AG04450 (cell line): Measurements from ENCODE around the gene HARS1. TPM values are rescaled to one million over a fixed set of nuclear protein-coding genes. Genes with fewer than 3 reads are reported as not detected.

Experiments
- CTCF ChIA-PET: fragments of 300-600, 350-600 bp; formaldehyde crosslinking; extraction: SDS; loops from one replicate; lab custom pipeline; 2022; ENCODE audit warnings: antibody characterized with exemption, inconsistent platforms; lab: Charles Lee
- POLR2A ChIA-PET: fragments of 350-600 bp; formaldehyde crosslinking; extraction: SDS; loops from one replicate; lab custom pipeline; 2021; ENCODE audit warnings: antibody characterized with exemption, inconsistent platforms; lab: Yijun Ruan, JAX
- DNase-seq: peaks from one replicate; pipeline ENCODE4 v3.0.0-alpha.2; 2011; ENCODE audit warnings: low read depth, low spot score
- H3K27ac ChIP-seq: one replicate; pipeline ENCODE4 v1.5.1; 2012; ENCODE audit warnings: low read depth, low read length, control low read depth
- H3K27me3 ChIP-seq: one replicate; pipeline ENCODE4 v1.6.0; 2012; ENCODE audit warnings: low read length; ENCODE audit not compliant: control insufficient read depth, insufficient read depth
- H3K4me3 ChIP-seq: 2 replicates; pipeline ENCODE4 v1.5.1; 2011; ENCODE audit warnings: mild to moderate bottlenecking, low read depth, low read length, control low read depth
- H3K9me3 ChIP-seq: 2 replicates; pipeline ENCODE4 v1.5.1; 2012; ENCODE audit warnings: low read length; ENCODE audit not compliant: control insufficient read depth, insufficient read depth
- polyA minus RNA-seq: library from RNA; depleted of rRNA, polyadenylated mRNA; stranded (reverse); fragments of >200 nt; gene quantifications from 2 replicates; pipeline ENCODE4 v1.2.3, GENCODE V29; 2011; rRNA and poly(A)+ RNA removed
- polyA plus RNA-seq: library from polyadenylated mRNA; depleted of rRNA; stranded (reverse); fragments of >200 nt; gene quantifications from 2 replicates; pipeline ENCODE4 v1.2.3, GENCODE V29; 2011; rRNA removed
- TF ChIP-seq, protein P1 (sequence below): IDR thresholded peaks from 2 replicates; pipeline ENCODE4 v1.5.1; 2011; ENCODE audit warnings: low read depth, low read length, control low read depth, inconsistent platforms

The HARS1 gene, protein sequence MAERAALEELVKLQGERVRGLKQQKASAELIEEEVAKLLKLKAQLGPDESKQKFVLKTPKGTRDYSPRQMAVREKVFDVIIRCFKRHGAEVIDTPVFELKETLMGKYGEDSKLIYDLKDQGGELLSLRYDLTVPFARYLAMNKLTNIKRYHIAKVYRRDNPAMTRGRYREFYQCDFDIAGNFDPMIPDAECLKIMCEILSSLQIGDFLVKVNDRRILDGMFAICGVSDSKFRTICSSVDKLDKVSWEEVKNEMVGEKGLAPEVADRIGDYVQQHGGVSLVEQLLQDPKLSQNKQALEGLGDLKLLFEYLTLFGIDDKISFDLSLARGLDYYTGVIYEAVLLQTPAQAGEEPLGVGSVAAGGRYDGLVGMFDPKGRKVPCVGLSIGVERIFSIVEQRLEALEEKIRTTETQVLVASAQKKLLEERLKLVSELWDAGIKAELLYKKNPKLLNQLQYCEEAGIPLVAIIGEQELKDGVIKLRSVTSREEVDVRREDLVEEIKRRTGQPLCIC
- polyA plus RNA-seq (93.6 and 98.8 TPM in 2 replicates), polyA minus RNA-seq (74.2 and 76.7 TPM in 2 replicates)

DNA sequence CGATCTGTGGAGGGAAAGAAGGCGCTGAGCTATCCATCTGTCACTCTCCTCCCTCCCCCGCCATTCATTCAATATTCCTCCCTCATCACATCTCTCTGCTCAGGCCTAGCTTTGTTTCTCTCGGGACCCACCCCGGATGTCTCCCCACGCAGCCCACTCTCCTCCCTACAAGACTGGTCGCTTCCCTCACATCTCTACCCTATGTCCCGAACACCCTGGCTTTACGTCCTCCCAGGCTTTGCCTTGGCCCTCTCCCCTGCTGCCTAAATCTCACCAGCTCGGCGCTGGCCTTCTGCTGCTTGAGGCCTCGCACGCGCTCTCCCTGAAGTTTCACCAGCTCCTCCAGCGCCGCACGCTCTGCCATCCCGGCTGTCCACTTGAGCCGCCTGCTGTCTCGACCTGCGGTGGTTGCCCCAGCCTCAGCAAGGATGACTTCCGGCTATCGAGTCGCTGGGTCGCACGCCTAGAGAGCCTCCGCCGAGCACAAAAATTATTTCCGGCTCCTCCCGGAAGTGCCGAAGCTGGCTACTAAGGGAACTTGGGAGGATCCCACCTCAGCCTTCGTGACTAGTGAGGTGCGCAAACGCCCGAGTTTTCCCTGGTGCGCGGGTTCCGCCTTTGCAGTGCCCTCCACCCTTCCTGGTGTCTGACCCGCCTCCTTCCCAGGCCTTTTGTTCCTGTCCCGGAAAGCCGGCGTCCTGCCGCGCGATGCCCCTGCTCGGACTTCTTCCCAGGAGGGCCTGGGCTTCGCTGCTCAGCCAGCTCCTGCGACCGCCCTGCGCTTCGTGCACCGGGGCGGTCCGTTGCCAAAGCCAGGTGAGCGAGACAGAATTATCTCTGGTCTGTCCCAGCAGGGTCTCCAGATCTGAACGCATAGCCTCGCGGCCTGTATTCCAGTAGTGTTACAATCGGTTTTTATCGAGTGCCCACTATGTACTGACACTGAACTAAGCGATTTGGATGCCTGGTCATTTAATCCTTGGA is at the start of gene HARS1, which contains the start of gene HARS2:
TSS of gene HARS1 (minus strand) at position 430 of the 984 bp plus-strand sequence. CDS start at position 364, 66 bp downstream.
TSS of gene HARS2 (plus strand) at position 515 of the 984 bp plus-strand sequence. CDS start at position 709, 194 bp downstream.
- TF ChIP-seq, protein P1, sequence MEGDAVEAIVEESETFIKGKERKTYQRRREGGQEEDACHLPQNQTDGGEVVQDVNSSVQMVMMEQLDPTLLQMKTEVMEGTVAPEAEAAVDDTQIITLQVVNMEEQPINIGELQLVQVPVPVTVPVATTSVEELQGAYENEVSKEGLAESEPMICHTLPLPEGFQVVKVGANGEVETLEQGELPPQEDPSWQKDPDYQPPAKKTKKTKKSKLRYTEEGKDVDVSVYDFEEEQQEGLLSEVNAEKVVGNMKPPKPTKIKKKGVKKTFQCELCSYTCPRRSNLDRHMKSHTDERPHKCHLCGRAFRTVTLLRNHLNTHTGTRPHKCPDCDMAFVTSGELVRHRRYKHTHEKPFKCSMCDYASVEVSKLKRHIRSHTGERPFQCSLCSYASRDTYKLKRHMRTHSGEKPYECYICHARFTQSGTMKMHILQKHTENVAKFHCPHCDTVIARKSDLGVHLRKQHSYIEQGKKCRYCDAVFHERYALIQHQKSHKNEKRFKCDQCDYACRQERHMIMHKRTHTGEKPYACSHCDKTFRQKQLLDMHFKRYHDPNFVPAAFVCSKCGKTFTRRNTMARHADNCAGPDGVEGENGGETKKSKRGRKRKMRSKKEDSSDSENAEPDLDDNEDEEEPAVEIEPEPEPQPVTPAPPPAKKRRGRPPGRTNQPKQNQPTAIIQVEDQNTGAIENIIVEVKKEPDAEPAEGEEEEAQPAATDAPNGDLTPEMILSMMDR: no peak
- CTCF ChIA-PET: interaction anchor here (0.6 to 1.2 kb wide), 4 partner anchors 138 to 318 kb away, joined by 3 to 5 read pairs (median 3); partner anchors contain the start of gene EIF4EBP3
- Histone ChIP-seq H3K4me3 (peak within 1 kb of the TSS; percentile 99), H3K27ac (peak within 1 kb of the TSS; percentile 77), H3K9me3 (no peaks in the 10 kb centered on the region; the same call in 1 of the 2 replicates), H3K27me3 (no peaks in the 10 kb centered on the region)
- POLR2A ChIA-PET: interaction anchor here (0.6 to 2.0 kb wide), 16 partner anchors 9 to 447 kb away, joined by 3 to 21 read pairs (median 3); partner anchors contain the start of genes IK, NDUFA2, SRA1 and WDR55
- peak; percentile 86 for DNase-seq

DNA sequence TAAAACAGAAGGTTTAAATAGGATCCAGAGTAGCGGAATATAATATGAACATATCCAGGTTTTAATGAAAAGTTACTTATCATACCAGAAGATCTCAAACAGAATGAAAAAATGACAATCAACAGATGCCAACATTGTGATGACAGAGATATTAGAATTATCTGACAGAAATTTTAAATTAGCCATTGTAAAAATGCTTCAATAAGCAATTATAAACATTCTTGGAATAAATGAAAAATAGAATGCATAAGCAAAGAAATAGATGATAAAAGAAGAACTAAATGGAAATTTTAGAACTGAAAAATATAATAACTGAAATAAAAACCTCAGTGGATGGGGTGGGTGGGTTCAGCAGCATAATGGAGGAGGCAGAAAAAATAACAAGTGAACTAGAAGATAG is 46.3 kb upstream of the HARS1 start:
- CTCF ChIA-PET: interaction anchor here (0.7 kb wide), 1 partner anchor 361 kb away, joined by 3 read pairs; no protein-coding TSS in a partner anchor
- no peaks in the 10 kb centered on the region for H3K27me3 ChIP-seq
- TF ChIP-seq, protein P1: no peak
- H3K9me3 ChIP-seq: no peaks in the 10 kb centered on the region
- POLR2A ChIA-PET: no interaction called here
- DNase-seq: no peak
- H3K27ac ChIP-seq: no peak overlapping the region
- no peak overlapping the region for H3K4me3 ChIP-seq

DNA sequence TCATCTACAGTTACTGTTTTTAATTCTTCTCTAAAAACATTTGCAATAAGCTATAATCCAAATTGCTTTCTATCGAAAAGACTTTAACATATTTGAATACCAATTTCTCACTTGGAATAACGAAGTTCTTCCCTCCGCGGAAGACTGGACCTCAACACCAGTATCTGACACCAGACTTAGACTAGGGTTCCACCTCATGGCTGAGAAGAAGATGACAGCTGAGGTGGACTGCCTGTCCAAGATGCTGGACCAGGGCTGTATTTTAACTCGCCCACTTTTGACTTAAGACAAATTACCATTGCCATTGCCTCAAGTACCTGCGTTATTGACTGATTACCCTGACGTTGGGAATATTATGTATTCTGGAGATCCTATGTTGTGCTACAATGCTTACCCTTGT is 43.2 kb upstream of the HARS1 start:
- Histone ChIP-seq H3K27ac (no peak overlapping the region), H3K27me3 (no peaks in the 10 kb centered on the region), H3K9me3 (no peaks in the 10 kb centered on the region), H3K4me3 (no peak overlapping the region)
- POLR2A ChIA-PET: no interaction called here
- DNase-seq: no peak
- TF ChIP-seq, protein P1: peak; percentile 29
- CTCF ChIA-PET: interaction anchor here (1.1 kb wide), 1 partner anchor 361 kb away, joined by 6 read pairs; no protein-coding TSS in a partner anchor

DNA sequence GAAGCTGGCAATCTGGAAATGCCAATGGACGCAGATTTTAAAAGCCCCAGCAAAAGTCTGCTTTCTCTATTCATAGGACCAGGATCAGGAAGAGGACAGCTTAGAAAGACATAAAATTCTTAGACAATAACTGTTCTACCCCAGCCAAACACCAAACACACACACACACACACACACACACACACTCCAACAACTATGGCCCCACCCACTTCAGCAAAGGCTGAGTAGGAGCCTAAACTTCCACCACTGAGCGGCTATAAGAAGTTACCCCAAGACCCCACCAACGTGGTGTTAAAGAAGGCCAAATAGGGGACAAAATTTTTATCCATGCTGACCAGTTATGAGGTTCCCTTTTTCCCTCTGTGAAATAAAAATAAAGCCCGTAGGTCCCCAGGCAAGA is 41.9 kb upstream of the HARS1 start:
- TF ChIP-seq, protein P1: no peak
- ChIA-PET POLR2A (no interaction called here), CTCF (interaction anchor here (0.6 to 1.1 kb wide), 2 partner anchors 360 to 596 kb away, joined by 4 to 6 read pairs; no protein-coding TSS in a partner anchor)
- H3K27ac ChIP-seq: no peak overlapping the region
- DNase-seq: no peak
- no peaks in the 10 kb centered on the region for H3K27me3 ChIP-seq
- no peaks in the 10 kb centered on the region for H3K9me3 ChIP-seq
- no peak overlapping the region for H3K4me3 ChIP-seq
